SK-N-SH (cell line): ENCODE data around the gene SEH1L. TPM values are rescaled to one million over a fixed set of nuclear protein-coding genes. Genes with fewer than 3 reads are reported as not detected.

Source experiments
- CTCF ChIA-PET: fragments of 300-600, 350-600 bp; formaldehyde crosslinking; extraction: SDS; loops from one replicate; lab custom pipeline; 2021; lab: Yijun Ruan, JAX
- POLR2A ChIA-PET: fragments of 350-600 bp; sonication (Branson Sonifier 250); formaldehyde crosslinking; extraction: SDS; loops from one replicate; lab custom pipeline; 2020; ENCODE audit warnings: antibody characterized with exemption, inconsistent platforms; lab: Yijun Ruan, JAX
- DNase-seq: peaks from one replicate; pipeline ENCODE4 v3.0.0; 2012
- H2AFZ ChIP-seq: fragments of 200-600 bp; sonication (generic); 2 replicates; pipeline ENCODE4 v1.8.1; 2016; ENCODE audit warnings: antibody characterized with exemption, mild to moderate bottlenecking, low read depth
- H3F3A ChIP-seq: fragments of 200-600 bp; sonication (generic); replicated peaks from 2 replicates; pipeline ENCODE3; 2016; ENCODE audit warnings: antibody characterized with exemption, mild to moderate bottlenecking; ENCODE audit not compliant: insufficient read depth
- H3K27ac ChIP-seq, 2 experiments: fragments of 200-500 bp in 1 of 2; fragments of 200-600 bp in 1 of 2; sonication (Bioruptor generic) in 1 of 2; sonication (generic), shearing (Covaris generic) in 1 of 2; 2 replicates each; pipeline versions ENCODE4 v1.5.1 to v1.6.1; 2014 to 2016; ENCODE audit warnings: low read depth in 2 of 2, inconsistent platforms in 1 of 2, low read length in 1 of 2, mild to moderate bottlenecking in 1 of 2, mixed read lengths in 1 of 2
- H3K27me3 ChIP-seq: fragments of 200-600 bp; sonication (generic), shearing (Covaris generic); 2 replicates; pipeline ENCODE4 v1.6.1; 2016; ENCODE audit warnings: mixed run types; ENCODE audit not compliant: insufficient read depth
- H3K36me3 ChIP-seq, 2 experiments: fragments of 200-500 bp in 1 of 2; fragments of 200-600 bp in 1 of 2; sonication (Bioruptor generic) in 1 of 2; sonication (generic) in 1 of 2; replicated peaks in 1 of 2; 2 replicates each; pipeline versions ENCODE3 to v1.5.1; 2014 to 2016; ENCODE audit warnings: low read length in 1 of 2, mild to moderate bottlenecking in 1 of 2; ENCODE audit not compliant: insufficient read depth in 2 of 2, control insufficient read depth in 1 of 2
- H3K4me1 ChIP-seq, 2 experiments: fragments of 200-500 bp in 1 of 2; fragments of 200-600 bp in 1 of 2; sonication (Bioruptor generic) in 1 of 2; sonication (generic), shearing (Covaris generic) in 1 of 2; 2 replicates each; pipeline versions ENCODE4 v1.5.1 to v1.6.1; 2014 to 2016; ENCODE audit warnings: low read depth in 1 of 2, low read length in 1 of 2, mixed run types in 1 of 2; ENCODE audit not compliant: insufficient read depth in 2 of 2, control insufficient read depth in 1 of 2
- H3K4me2 ChIP-seq: fragments of 200-600 bp; sonication (generic), shearing (Covaris generic); 2 replicates; pipeline ENCODE4 v1.6.1; 2017; ENCODE audit warnings: mixed run types
- H3K4me3 ChIP-seq, 2 experiments: fragments of 200-500 bp in 1 of 2; fragments of 200-600 bp in 1 of 2; sonication (Bioruptor generic) in 1 of 2; sonication (generic), shearing (Covaris generic) in 1 of 2; 2 replicates each; pipeline versions ENCODE4 v1.5.1 to v1.8.1; 2014 to 2016; ENCODE audit warnings: low read depth in 2 of 2, inconsistent platforms in 1 of 2, low read length in 1 of 2, mild to moderate bottlenecking in 1 of 2, mixed read lengths in 1 of 2, moderate library complexity in 1 of 2
- H3K79me2 ChIP-seq: fragments of 200-600 bp; sonication (generic); 2 replicates; pipeline ENCODE4 v1.8.1; 2017; ENCODE audit warnings: mild to moderate bottlenecking; ENCODE audit not compliant: insufficient read depth
- H3K9ac ChIP-seq: fragments of 200-600 bp; sonication (generic); 2 replicates; pipeline ENCODE4 v1.6.1; 2017; ENCODE audit warnings: mixed run types
- H3K9me2 ChIP-seq: fragments of 200-600 bp; sonication (generic); 2 replicates; pipeline ENCODE4 v1.6.1; 2017; ENCODE audit warnings: mixed run types
- H3K9me3 ChIP-seq: fragments of 200-600 bp; sonication (generic); 2 replicates; pipeline ENCODE4 v1.6.1; 2017; ENCODE audit warnings: mixed run types, mild to moderate bottlenecking, moderate library complexity
- H4K20me1 ChIP-seq: fragments of 200-600 bp; sonication (generic); 2 replicates; pipeline ENCODE4 v1.6.1; 2017; ENCODE audit warnings: mild to moderate bottlenecking, mixed run types; ENCODE audit not compliant: insufficient read depth
- CHD2 ChIP-seq: fragments of 150-350 bp; IDR thresholded peaks from 2 replicates; pipeline ENCODE4 v1.6.1; 2018; ENCODE audit warnings: low read length; ENCODE audit not compliant: partially characterized antibody
- ELF1 ChIP-seq: IDR thresholded peaks from 2 replicates; pipeline ENCODE4 v1.4.0; 2012
- EZH2phosphoT487 ChIP-seq: fragments of 200-600 bp; sonication (generic); IDR thresholded peaks from 2 replicates; pipeline ENCODE4 v1.6.1; 2017; ENCODE audit warnings: low read depth, mixed run types, mild to moderate bottlenecking, antibody characterized with exemption, moderate library complexity, borderline replicate concordance
- FOXM1 ChIP-seq: IDR thresholded peaks from 2 replicates; pipeline ENCODE4 v1.4.0; 2012; ENCODE audit warnings: low read depth, mild to moderate bottlenecking
- GABPA ChIP-seq: IDR thresholded peaks from 2 replicates; pipeline ENCODE4 v1.4.0; 2012; ENCODE audit warnings: low read depth, mild to moderate bottlenecking
- GATA2 ChIP-seq: sonication (generic); formaldehyde crosslinking; IDR thresholded peaks from 2 replicates; pipeline ENCODE4 v1.5.0; 2020; ENCODE audit warnings: mild to moderate bottlenecking, missing genetic modification reagents
- IRF3 ChIP-seq: fragments of 150-350 bp; IDR thresholded peaks from 2 replicates; pipeline ENCODE4 v1.6.1; 2016; ENCODE audit warnings: mild to moderate bottlenecking, low read depth, low read length
- JUND ChIP-seq: IDR thresholded peaks from 2 replicates; pipeline ENCODE4 v1.4.0; 2012
- MAX ChIP-seq: IDR thresholded peaks from 2 replicates; pipeline ENCODE4 v1.4.0; 2012; ENCODE audit warnings: low read depth
- MEF2A ChIP-seq: IDR thresholded peaks from 2 replicates; pipeline ENCODE4 v1.4.0; 2012; ENCODE audit warnings: low read depth, borderline replicate concordance
- NRF1 ChIP-seq: IDR thresholded peaks from 2 replicates; pipeline ENCODE4 v1.6.1; 2012; ENCODE audit warnings: low read depth, mild to moderate bottlenecking, low read length
- RAD21 ChIP-seq: IDR thresholded peaks from 2 replicates; pipeline ENCODE4 v1.6.1; 2012; ENCODE audit warnings: mild to moderate bottlenecking, low read length
- RFX5 ChIP-seq: IDR thresholded peaks from 2 replicates; pipeline ENCODE4 v1.6.1; 2012; ENCODE audit warnings: mild to moderate bottlenecking, improper control_type of control experiment, low read length
- RXRA ChIP-seq: IDR thresholded peaks from 2 replicates; pipeline ENCODE4 v1.4.0; 2012; ENCODE audit warnings: low read depth, mild to moderate bottlenecking, borderline replicate concordance
- SIN3A ChIP-seq: IDR thresholded peaks from 2 replicates; pipeline ENCODE4 v1.6.1; 2012; ENCODE audit warnings: low read depth, mild to moderate bottlenecking, low read length, moderate library complexity, borderline replicate concordance
- SMC3 ChIP-seq: IDR thresholded peaks from 2 replicates; pipeline ENCODE4 v1.6.1; 2012; ENCODE audit warnings: low read depth, low read length, improper control_type of control experiment
- TAF1 ChIP-seq: IDR thresholded peaks from 2 replicates; pipeline ENCODE4 v1.6.1; 2012; ENCODE audit warnings: low read depth, mild to moderate bottlenecking, low read length, moderate library complexity, borderline replicate concordance
- TCF12 ChIP-seq: IDR thresholded peaks from 2 replicates; pipeline ENCODE4 v1.4.0; 2012
- TEAD4 ChIP-seq: IDR thresholded peaks from 2 replicates; pipeline ENCODE4 v1.4.0; 2012; ENCODE audit warnings: mild to moderate bottlenecking, borderline replicate concordance; ENCODE audit not compliant: insufficient read depth
- YY1 ChIP-seq: IDR thresholded peaks from 2 replicates; pipeline ENCODE4 v1.4.0; 2012; ENCODE audit warnings: low read depth, mild to moderate bottlenecking
- WGBS: methylation state at CpG from one replicate; pipeline ENCODE4 v1.1.6; 2017; ENCODE audit warnings: low lambda C conversion rate; 5-methylcytosine and 5-hydroxymethylcytosine counted together
- polyA plus RNA-seq, 3 experiments: library from polyadenylated mRNA; depleted of rRNA; stranded (reverse); fragments of >200 nt; gene quantifications; 2 replicates each; pipeline ENCODE4 v1.2.3, GENCODE V29; 2012

Gene SEH1L
- polyA plus RNA-seq, 1 of the 3 experiments (the other 2 are of a cell fraction) = 29.8 TPM

- TF ChIP-seq TEAD4 (no peak), GABPA (no peak)
Measured at GRCh38 chr18:12930376-12930775, 17.4 kb upstream of the SEH1L start (continued).

- H3F3A ChIP-seq = peaks cover 3% of the 10 kb centered on the region
- peaks cover 0 to 2% of the 10 kb centered on the region in 2 experiments; a peak in 1 of 4 replicates for H3K4me1 ChIP-seq
- H3K9me3 ChIP-seq = no peaks in the 10 kb centered on the region
- no peaks in the 10 kb centered on the region for H3K9me2 ChIP-seq
- ChIA-PET CTCF (interaction anchor here (1.0 to 1.9 kb wide), 2 partner anchors 13 to 204 kb away, joined by 3 to 9 read pairs; no protein-coding TSS in a partner anchor), POLR2A (no interaction called here)
- no peaks in the 10 kb centered on the region for H3K36me3 ChIP-seq
- no peak overlapping the region for H3K9ac ChIP-seq
- no peaks in the 10 kb centered on the region for H3K27me3 ChIP-seq
- WGBS = 60% methylated on average over 3 of the region's 3 CpGs
- DNase-seq = no peak
- H3K79me2 ChIP-seq = no peaks in the 10 kb centered on the region
- no peak overlapping the region for H2AFZ ChIP-seq
- no peak overlapping the region for H3K4me2 ChIP-seq
- TF ChIP-seq MEF2A (no peak), SIN3A (no peak), CHD2 (no peak), RXRA (no peak), SMC3 (no peak), JUND (no peak), NRF1 (no peak), MAX (no peak), ELF1 (no peak), FOXM1 (no peak), RAD21 (no peak), GATA2 (CRISPR knock-in tag) (no peak), TCF12 (no peak), YY1 (no peak)
- no peak overlapping the region for H3K4me3 ChIP-seq
- no peak overlapping the region for H3K27ac ChIP-seq
- no peaks in the 10 kb centered on the region for H4K20me1 ChIP-seq
Measured at GRCh38 chr18:12930908-12931307, 16.9 kb upstream of the SEH1L start.

- Histone ChIP-seq H4K20me1 (no peaks in the 10 kb centered on the region), H3K9me3 (no peaks in the 10 kb centered on the region), H3K27ac (no peak overlapping the region), H3K36me3 (no peaks in the 10 kb centered on the region), H3K9me2 (no peaks in the 10 kb centered on the region), H3K4me2 (no peak overlapping the region), H3K79me2 (no peaks in the 10 kb centered on the region), H3K27me3 (no peaks in the 10 kb centered on the region), H3F3A (peaks cover 3% of the 10 kb centered on the region), H2AFZ (no peak overlapping the region), H3K4me1 (peaks cover 0 to under 1% of the 10 kb centered on the region in 2 experiments; a peak in 1 of 4 replicates), H3K4me3 (no peak overlapping the region), H3K9ac (no peak overlapping the region)
- POLR2A ChIA-PET = no interaction called here
- no peak for TF ChIP-seq RFX5
- TF ChIP-seq GATA2 (CRISPR knock-in tag) = no peak
- TF ChIP-seq TAF1 = no peak
- TF ChIP-seq EZH2phosphoT487 = no peak
- TF ChIP-seq IRF3 = no peak
- TF ChIP-seq TCF12 = no peak
- CTCF ChIA-PET = interaction anchor here (0.7 to 4.3 kb wide), 23 partner anchors 11 to 214 kb away, joined by 3 to 175 read pairs (median 10); no protein-coding TSS in a partner anchor
- DNase-seq = no peak
Measured at GRCh38 chr18:12933327-12933726, 14.5 kb upstream of the SEH1L start.
